Inferior parietal cortex (tissue), 1 donor: ENCODE results near the gene PPP2R2C.

Experiments used
- DNase-seq: peaks from one replicate; pipeline ENCODE4 v3.0.0-alpha.2; 2016; ENCODE audit errors: extremely low spot score

The PPP2R2C gene

GRCh38 chr4:6313216-6313615, 159.2 kb downstream of the PPP2R2C start:
- DNase-seq, result no peak

- DNase-seq, result no peak
These were observed 162.6 kb downstream of the PPP2R2C start for GRCh38 chr4:6309777-6310176.

- no peak for DNase-seq
These were observed 163.3 kb downstream of the PPP2R2C start for GRCh38 chr4:6308899-6309643.

GRCh38 chr4:6307891-6308290, 164.5 kb downstream of the PPP2R2C start:
- no peak for DNase-seq

- DNase-seq, result no peak
These were observed 165.2 kb downstream of the PPP2R2C start for GRCh38 chr4:6307230-6307629.

- DNase-seq, result no peak
These were observed 166.1 kb downstream of the PPP2R2C start for GRCh38 chr4:6306299-6306698.

- no peak for DNase-seq
These were observed 168.5 kb downstream of the PPP2R2C start for GRCh38 chr4:6303943-6304342.

- DNase-seq, result no peak
These were observed 169.5 kb downstream of the PPP2R2C start for GRCh38 chr4:6302869-6303268.

- DNase-seq, result no peak
These were observed 170.5 kb downstream of the PPP2R2C start for GRCh38 chr4:6301732-6302442.

GRCh38 chr4:6301051-6301731, 171.2 kb downstream of the PPP2R2C start:
- DNase-seq, result no peak

GRCh38 chr4:6300359-6300758, 172.1 kb downstream of the PPP2R2C start:
- no peak for DNase-seq

- DNase-seq, result no peak
These were observed 172.5 kb downstream of the PPP2R2C start for GRCh38 chr4:6299875-6300274.

- no peak for DNase-seq
These were observed 173.6 kb downstream of the PPP2R2C start for GRCh38 chr4:6298852-6299251.

GRCh38 chr4:6298035-6298434, 174.4 kb downstream of the PPP2R2C start:
- DNase-seq, result no peak

- no peak for DNase-seq
These were observed 175.1 kb downstream of the PPP2R2C start for GRCh38 chr4:6297266-6297815.

- DNase-seq, result no peak
These were observed 176.4 kb downstream of the PPP2R2C start for GRCh38 chr4:6296026-6296425.

- DNase-seq, result no peak
These were observed 176.9 kb downstream of the PPP2R2C start for GRCh38 chr4:6295495-6295894.

GRCh38 chr4:6294705-6295421, 177.6 kb downstream of the PPP2R2C start:
- no peak for DNase-seq

- DNase-seq, result no peak
These were observed 178.8 kb downstream of the PPP2R2C start for GRCh38 chr4:6293661-6294060.

- DNase-seq, result no peak
These were observed 179.3 kb downstream of the PPP2R2C start for GRCh38 chr4:6293097-6293445.

GRCh38 chr4:6292376-6293096, 179.9 kb downstream of the PPP2R2C start:
- DNase-seq, result no peak
